Erythroblast (primary cell): ENCODE measurements around the gene EHD1.

Experiments
- DNase-seq, 2 experiments: peaks; one replicate each; lab custom pipeline; 2025; lab: John Stamatoyannopoulos, UW
- GATA1 ChIP-seq: IDR thresholded peaks from 2 replicates; pipeline ENCODE4 v1.6.1; 2011; ENCODE audit warnings: low read depth, mild to moderate bottlenecking, control low read depth, low read length, moderate library complexity
- POLR2A ChIP-seq: IDR thresholded peaks from 2 replicates; pipeline ENCODE4 v1.6.1; 2011; ENCODE audit warnings: mild to moderate bottlenecking, low read length

The EHD1 gene

GRCh38 chr11:64858467-64859263 is 19.8 kb downstream of the EHD1 start:
- no peak for DNase-seq
- TF ChIP-seq POLR2A: no peak

GRCh38 chr11:64857485-64857884 is 20.9 kb downstream of the EHD1 start:
- TF ChIP-seq POLR2A (no peak), GATA1 (no peak)
- DNase-seq: no peak

GRCh38 chr11:64856382-64857227 is 21.8 kb downstream of the EHD1 start:
- peak in 1 of 2 experiments; percentile 43 for DNase-seq

GRCh38 chr11:64855596-64856304 is 22.7 kb downstream of the EHD1 start:
- TF ChIP-seq POLR2A (no peak), GATA1 (no peak)
- no peak for DNase-seq

More at GRCh38 chr11:64856382-64857227, 21.8 kb downstream of the EHD1 start:
- TF ChIP-seq GATA1 (no peak), POLR2A (no peak)

GRCh38 chr11:64854534-64855502 is 23.6 kb downstream of the EHD1 start:
- TF ChIP-seq POLR2A (no peak), GATA1 (no peak)
- peak; percentile 69 to 89 for DNase-seq

- DNase-seq: no peak
- TF ChIP-seq POLR2A (no peak), GATA1 (no peak)
These were observed 24.3 kb downstream of the EHD1 start for GRCh38 chr11:64854157-64854533.

- DNase-seq: no peak
- TF ChIP-seq POLR2A (no peak), GATA1 (no peak)
These were observed 24.7 kb downstream of the EHD1 start for GRCh38 chr11:64853709-64854108.

GRCh38 chr11:64852804-64853509 is 25.5 kb downstream of the EHD1 start:
- TF ChIP-seq GATA1: no peak
- no peak for TF ChIP-seq POLR2A
- DNase-seq: no peak

- TF ChIP-seq POLR2A: no peak
- no peak for TF ChIP-seq GATA1
- peak; percentile 78 to 81 for DNase-seq
These were observed 26.5 kb downstream of the EHD1 start for GRCh38 chr11:64851831-64852351.

- peak in 1 of 2 experiments; percentile 43 for DNase-seq
- no peak for TF ChIP-seq GATA1
These were observed 27.3 kb downstream of the EHD1 start for GRCh38 chr11:64850979-64851567.

- TF ChIP-seq POLR2A: no peak
- TF ChIP-seq GATA1: no peak
These were observed 28.6 kb downstream of the EHD1 start for GRCh38 chr11:64849598-64850356.

More at GRCh38 chr11:64849598-64850356, 28.6 kb downstream of the EHD1 start:
- DNase-seq: no peak
